Keratinocyte (primary cell): ENCODE results near the gene PKNOX2. TPM values are rescaled to one million over a fixed set of nuclear protein-coding genes. Genes with fewer than 3 reads are reported as not detected.

Experiments
- DNase-seq: peaks from one replicate; pipeline ENCODE4 v3.0.0-alpha.2; 2011; ENCODE audit warnings: low read depth, missing footprints, low spot score
- FAIRE-seq: peaks from 2 replicates; lab custom pipeline; 2011; peaks lifted over from hg19 to GRCh38; lab: Jason Lieb, UNC
- H2AFZ ChIP-seq: 2 replicates; pipeline ENCODE4 v1.6.0; 2012; ENCODE audit warnings: low read length, control low read depth, inconsistent platforms; ENCODE audit not compliant: control insufficient read depth
- H3K27ac ChIP-seq: 2 replicates; pipeline ENCODE4 v1.5.1; 2011; ENCODE audit warnings: low read length; ENCODE audit not compliant: control insufficient read depth, insufficient read depth
- H3K27me3 ChIP-seq: 3 replicates; pipeline ENCODE4 v1.6.0; 2011; ENCODE audit warnings: low read length; ENCODE audit not compliant: control insufficient read depth, insufficient read depth; ENCODE audit errors: extremely low read depth
- H3K36me3 ChIP-seq, 2 experiments: 2 replicates in 1 of 2; 3 replicates in 1 of 2; pipeline ENCODE4 v1.5.1; 2011; ENCODE audit warnings: low read length in 2 of 2, mild to moderate bottlenecking in 1 of 2; ENCODE audit not compliant: control insufficient read depth in 2 of 2, insufficient read depth in 2 of 2; ENCODE audit errors: extremely low read depth in 1 of 2
- H3K4me1 ChIP-seq: 3 replicates; pipeline ENCODE4 v1.5.1; 2011; ENCODE audit warnings: low read length; ENCODE audit not compliant: control insufficient read depth, insufficient read depth; ENCODE audit errors: extremely low read depth
- H3K4me2 ChIP-seq: 3 replicates; pipeline ENCODE4 v1.6.0; 2011; ENCODE audit warnings: low read depth, low read length; ENCODE audit not compliant: control insufficient read depth, insufficient read depth; ENCODE audit errors: extremely low read depth
- H3K4me3 ChIP-seq, 3 experiments: fragments of 200-600 bp in 1 of 3; sonication (generic) in 1 of 3; 2 replicates in 2 of 3; 3 replicates in 1 of 3; pipeline ENCODE4 v1.5.1; 2011 to 2016; ENCODE audit warnings: low read length in 3 of 3, mild to moderate bottlenecking in 3 of 3, control low read depth in 2 of 3, inconsistent platforms in 1 of 3, low read depth in 1 of 3, mixed read lengths in 1 of 3, mixed run types in 1 of 3, moderate library complexity in 1 of 3; ENCODE audit not compliant: control insufficient read depth in 2 of 3, insufficient read depth in 2 of 3; ENCODE audit errors: extremely low read depth in 1 of 3
- H3K79me2 ChIP-seq: 2 replicates; pipeline ENCODE4 v1.6.0; 2012; ENCODE audit warnings: low read length; ENCODE audit not compliant: control insufficient read depth, insufficient read depth
- H3K9ac ChIP-seq: 3 replicates; pipeline ENCODE4 v1.6.0; 2011; ENCODE audit warnings: low read length; ENCODE audit not compliant: control insufficient read depth, insufficient read depth; ENCODE audit errors: extremely low read depth
- H3K9me1 ChIP-seq: 3 replicates; pipeline ENCODE4 v1.6.0; 2011; ENCODE audit warnings: low read length; ENCODE audit not compliant: control insufficient read depth, insufficient read depth; ENCODE audit errors: extremely low read depth
- H3K9me3 ChIP-seq: 2 replicates; pipeline ENCODE4 v1.5.1; 2012; ENCODE audit warnings: low read depth, low read length; ENCODE audit not compliant: control insufficient read depth
- H4K20me1 ChIP-seq: 3 replicates; pipeline ENCODE4 v1.6.0; 2011; ENCODE audit warnings: low read length; ENCODE audit not compliant: control insufficient read depth, insufficient read depth; ENCODE audit errors: extremely low read depth
- CTCF ChIP-seq, 3 experiments: IDR thresholded peaks in 1 of 3; conservative IDR thresholded peaks in 1 of 3; optimal IDR thresholded peaks in 1 of 3; 2 replicates in 2 of 3; 3 replicates in 1 of 3; pipeline versions ENCODE3 to v1.5.1; 2011; ENCODE audit warnings: low read length in 3 of 3, mild to moderate bottlenecking in 3 of 3, moderate library complexity in 2 of 3, control low read depth in 1 of 3, inconsistent platforms in 1 of 3; ENCODE audit not compliant: insufficient read depth in 2 of 3; ENCODE audit errors: extremely low read depth in 1 of 3
- EZH2 ChIP-seq: IDR thresholded peaks from one replicate; pipeline ENCODE4 v1.6.1; 2012; ENCODE audit warnings: inconsistent platforms, mild to moderate bottlenecking, low read length, moderate library complexity
- dilution Hi-C: fragments of 300-500 bp; cut with MboI; formaldehyde crosslinking; loops from one replicate; pipeline ENCODE4 v1.7.0; 2020; ENCODE audit warnings: low sequenced_read_pairs; ENCODE audit not compliant: extremely low pct_ligation_motif_present
- polyA plus RNA-seq, 5 experiments: library from polyadenylated mRNA; depleted of rRNA in 3 of 5; stranded (reverse) in 3 of 5; stranded (forward) in 1 of 5; unstranded in 1 of 5; fragments of >200 nt; gene quantifications; 1 replicate in 1 of 5; 2 replicates in 3 of 5; 3 replicates in 1 of 5; pipeline versions ENCODE4 v1.2.1 to v1.2.3, GENCODE V29; 2011 to 2012; ENCODE audit warnings: missing spikeins in 2 of 5, low read depth in 1 of 5, low replicate concordance in 1 of 5

The PKNOX2 gene
- polyA plus RNA-seq, 1 donor (not counting 4 experiments of a cell fraction or from before 2014, with no cell fraction given): 0.05 TPM

DNA sequence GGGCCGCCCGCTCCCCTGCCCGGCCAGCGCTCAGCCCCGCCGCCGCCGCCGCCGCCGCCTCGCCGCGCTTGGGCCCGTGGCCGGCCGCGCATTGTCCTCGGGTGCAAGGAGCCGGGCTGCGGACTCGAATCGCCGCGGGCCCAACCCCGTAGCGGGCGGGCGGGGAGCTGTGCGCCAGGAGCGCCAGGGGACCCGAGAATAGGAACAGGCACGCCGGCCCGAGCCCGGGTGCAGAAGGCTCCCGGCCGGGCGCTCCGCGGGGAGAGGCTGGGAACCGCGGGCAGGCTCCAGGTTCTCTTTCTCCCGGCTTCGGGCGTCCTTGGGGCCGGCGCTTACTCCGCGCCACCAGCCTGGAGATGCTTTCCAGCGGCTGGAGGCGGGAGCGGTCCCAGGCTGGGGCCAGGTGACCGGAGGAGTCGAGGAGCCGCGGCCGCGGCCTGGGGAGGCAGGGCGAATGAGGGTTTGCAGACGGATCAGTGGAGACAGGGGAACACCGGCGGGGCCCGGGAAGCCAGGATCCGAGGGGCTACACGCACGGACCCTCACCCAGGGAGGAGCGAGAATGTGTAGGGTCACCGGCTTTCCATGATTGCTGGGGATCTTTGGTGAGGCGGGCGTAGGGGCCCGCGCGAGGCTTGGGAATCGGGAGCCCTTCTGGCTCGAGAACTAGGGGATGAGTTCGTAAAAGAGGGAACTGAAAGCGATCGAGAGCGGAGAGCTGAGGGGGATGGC, 726 bp downstream of the PKNOX2 start:
- Histone ChIP-seq H3K36me3 (no peaks in the 10 kb centered on the region), H2AFZ (peak overlapping the region; percentile 78), H3K9ac (peak overlapping the region; percentile 28), H3K79me2 (no peaks in the 10 kb centered on the region), H3K4me3 (peak overlapping the region; percentile 40 to 73 (median 72)), H3K27me3 (peaks cover 26% of the 10 kb centered on the region), H3K4me1 (peaks cover 3% of the 10 kb centered on the region), H3K27ac (no peak overlapping the region), H3K4me2 (peak overlapping the region; percentile 89), H3K9me1 (no peaks in the 10 kb centered on the region), H4K20me1 (no peaks in the 10 kb centered on the region), H3K9me3 (no peaks in the 10 kb centered on the region)
- dilution Hi-C loops: no loop called here
- peak; percentile 64 for TF ChIP-seq EZH2
- TF ChIP-seq CTCF (optimal IDR thresholded peaks at IDR 0.05 in 1 of 3, IDR thresholded peaks at IDR 0.05 in 1 of 3, conservative IDR thresholded peaks at IDR 0.05 in 1 of 3; ENCODE audit: extremely low read depth in 1 of 3, insufficient read depth in 2 of 3, low read length in 3 of 3): no peak
- no peak for FAIRE-seq
- DNase-seq: no peak

GRCh38 chr11:125165843-125166763, 1.6 kb downstream of the PKNOX2 start:
- H3K4me3 ChIP-seq: peak overlapping the region; percentile 29 to 73 (median 72)

More at GRCh38 chr11:125165843-125166763, 1.6 kb downstream of the PKNOX2 start:
- peaks cover 26% of the 10 kb centered on the region for H3K27me3 ChIP-seq
- H3K9me3 ChIP-seq: no peaks in the 10 kb centered on the region
- DNase-seq (no peak), FAIRE-seq (no peak)
- H4K20me1 ChIP-seq: no peaks in the 10 kb centered on the region
- H3K9ac ChIP-seq: peak overlapping the region; percentile 28
- peak overlapping the region; percentile 89 for H3K4me2 ChIP-seq
- H2AFZ ChIP-seq: peak overlapping the region; percentile 78
- no peaks in the 10 kb centered on the region for H3K36me3 ChIP-seq
- H3K79me2 ChIP-seq: no peaks in the 10 kb centered on the region
- no peaks in the 10 kb centered on the region for H3K9me1 ChIP-seq
- no peak overlapping the region for H3K27ac ChIP-seq
- dilution Hi-C loops: no loop called here
- TF ChIP-seq EZH2 (peak; percentile 41), CTCF (optimal IDR thresholded peaks at IDR 0.05 in 1 of 3, IDR thresholded peaks at IDR 0.05 in 1 of 3, conservative IDR thresholded peaks at IDR 0.05 in 1 of 3; ENCODE audit: extremely low read depth in 1 of 3, insufficient read depth in 2 of 3, low read length in 3 of 3) (no peak)
- H3K4me1 ChIP-seq: peaks cover 3% of the 10 kb centered on the region
